ENCODE data around the gene EVA1C.
"Not testable (repeated sequence)": the region's sequence is repeated elsewhere in the genome, so short reads cannot be mapped to it uniquely, and the experiment has no call there.

EVA1C gene

DNA sequence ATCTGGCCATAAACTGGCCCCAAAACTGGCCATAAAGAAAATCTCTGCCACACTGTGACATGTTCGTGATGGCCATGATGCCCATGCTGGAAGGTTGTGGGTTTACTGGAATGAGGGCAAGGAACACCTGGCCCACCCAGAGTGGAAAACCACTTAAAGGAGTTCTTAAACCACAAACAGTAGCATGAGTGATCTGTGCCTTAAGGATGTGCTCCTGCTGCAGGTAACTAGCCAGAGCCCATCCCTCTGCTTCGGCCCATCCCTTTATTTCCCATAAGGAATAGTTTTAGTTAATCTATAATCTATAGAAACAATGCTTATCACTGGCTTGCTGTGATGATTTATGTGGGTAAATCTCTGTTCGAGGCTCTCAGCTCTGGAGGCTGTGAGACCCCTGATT lies 50.1 kb downstream of the EVA1C start:
- not testable (repeated sequence) for DNase-seq (ENCODE audit: low read depth in 2 of 2)

- no peak for DNase-seq (ENCODE audit: low read depth in 2 of 2)
Observed at GRCh38 chr21:32463367-32463766, 50.9 kb downstream of the EVA1C start.

GRCh38 chr21:32463889-32464300 lies 51.4 kb downstream of the EVA1C start:
- no peak for DNase-seq (ENCODE audit: low read depth in 2 of 2)

GRCh38 chr21:32467291-32467690 lies 54.8 kb downstream of the EVA1C start:
- no peak for DNase-seq (ENCODE audit: low read depth in 2 of 2)

DNA sequence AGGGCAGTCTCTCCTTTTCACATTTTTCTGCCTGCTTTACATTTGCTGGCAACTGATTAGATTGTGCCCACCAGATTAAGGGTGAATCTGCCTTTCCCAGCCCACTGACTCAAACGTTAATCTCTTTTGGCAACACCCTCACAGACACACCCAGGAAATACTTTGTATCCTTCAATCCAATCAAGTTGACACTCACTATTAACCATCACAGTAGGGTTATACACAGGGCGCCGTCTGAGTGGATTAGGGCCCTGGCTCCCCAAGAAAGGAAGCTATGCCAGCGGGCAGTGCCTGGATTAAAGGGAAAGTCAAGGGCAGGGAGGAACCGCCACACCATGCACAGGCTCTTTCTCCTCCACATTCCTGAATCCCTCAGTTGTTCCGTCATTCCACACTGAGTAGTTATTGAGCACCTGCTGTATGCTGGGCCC lies 56.2 kb downstream of the EVA1C start:
- no peak for DNase-seq (ENCODE audit: low read depth in 2 of 2)

- DNase-seq (ENCODE audit: low read depth in 2 of 2): no peak
Observed at GRCh38 chr21:32469628-32470027, 57.1 kb downstream of the EVA1C start.

- DNase-seq (ENCODE audit: low read depth in 2 of 2): no peak
Observed at GRCh38 chr21:32470206-32470605, 57.7 kb downstream of the EVA1C start.

DNA sequence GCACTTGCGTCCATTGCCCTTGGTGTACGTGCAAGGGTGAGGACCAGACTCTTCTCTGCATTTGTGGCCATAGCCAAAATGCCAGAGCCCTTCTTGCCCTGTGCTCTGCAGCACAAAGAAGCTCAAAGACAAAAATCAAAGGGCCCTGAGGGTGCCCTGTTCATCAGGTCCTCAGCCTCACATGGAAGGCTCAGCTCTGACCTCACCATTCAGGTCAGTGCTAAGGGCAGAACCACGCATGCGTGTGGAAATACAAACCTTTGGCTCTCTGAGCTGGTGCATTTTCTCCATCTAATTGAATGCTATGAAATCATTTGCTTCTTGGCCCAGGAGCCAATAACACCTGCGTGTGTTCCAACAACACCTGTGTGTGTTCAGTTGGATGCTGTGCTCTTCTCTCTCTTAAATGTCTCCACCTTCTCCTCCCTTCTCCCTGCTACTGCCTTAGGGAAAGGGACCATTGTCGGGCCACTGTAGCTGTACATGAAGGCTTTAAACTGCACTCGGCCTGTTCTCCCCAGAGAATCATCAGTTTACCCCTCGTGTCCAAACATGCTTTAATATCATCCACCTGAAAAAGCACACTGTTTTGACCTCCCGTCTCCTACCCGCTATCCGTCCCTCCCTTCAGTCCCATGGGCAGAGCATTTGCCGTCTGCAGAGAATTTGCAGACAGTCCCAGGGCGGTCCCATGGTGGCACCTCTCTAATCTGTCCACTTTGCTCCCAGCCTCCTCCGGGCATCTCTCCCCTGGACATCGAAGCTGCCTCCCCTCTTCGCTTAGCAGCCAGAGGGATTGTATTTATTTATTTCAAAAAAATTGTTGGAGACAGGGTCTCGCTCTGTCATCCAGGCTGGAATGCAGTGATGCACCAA lies 60.6 kb downstream of the EVA1C start:
- no peak for DNase-seq (ENCODE audit: low read depth in 2 of 2)

GRCh38 chr21:32474179-32475059 lies 61.9 kb downstream of the EVA1C start:
- DNase-seq (ENCODE audit: low read depth in 2 of 2): no peak

GRCh38 chr21:32475162-32475812 lies 62.8 kb downstream of the EVA1C start:
- DNase-seq (ENCODE audit: low read depth in 2 of 2): no peak

- DNase-seq (ENCODE audit: low read depth in 2 of 2): no peak
Observed at GRCh38 chr21:32476661-32477423, 64.3 kb downstream of the EVA1C start.

- DNase-seq (ENCODE audit: low read depth in 2 of 2): no peak
Observed at GRCh38 chr21:32477424-32477745, 64.9 kb downstream of the EVA1C start.

DNA sequence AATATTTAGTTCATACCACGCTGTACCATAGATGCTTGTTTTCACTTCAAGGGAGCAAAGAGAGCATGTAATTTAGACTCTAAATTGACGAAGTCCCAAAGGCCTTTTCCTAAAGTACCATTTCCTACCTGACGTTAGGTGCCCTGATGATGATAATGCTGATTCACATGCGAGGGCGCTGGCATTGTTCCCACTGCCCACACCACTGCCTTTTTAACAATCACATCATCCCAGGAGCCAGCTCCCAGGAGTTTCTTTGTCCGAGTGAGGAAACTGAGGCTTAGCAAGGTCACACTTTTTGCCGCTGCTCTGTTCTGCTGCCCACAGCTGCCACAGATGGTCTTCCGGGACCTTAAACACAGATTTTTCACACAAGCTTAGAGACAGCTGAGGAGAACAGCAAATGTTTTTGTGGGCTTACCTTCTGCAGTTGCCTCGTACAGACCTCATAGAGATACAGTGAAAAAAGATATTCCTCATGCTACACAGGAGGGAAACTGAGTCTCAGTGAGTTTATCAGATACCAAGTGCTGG lies 69.4 kb downstream of the EVA1C start:
- DNase-seq (ENCODE audit: low read depth in 2 of 2): no peak

GRCh38 chr21:32482565-32483292 lies 70.2 kb downstream of the EVA1C start:
- no peak for DNase-seq (ENCODE audit: low read depth in 2 of 2)

DNA sequence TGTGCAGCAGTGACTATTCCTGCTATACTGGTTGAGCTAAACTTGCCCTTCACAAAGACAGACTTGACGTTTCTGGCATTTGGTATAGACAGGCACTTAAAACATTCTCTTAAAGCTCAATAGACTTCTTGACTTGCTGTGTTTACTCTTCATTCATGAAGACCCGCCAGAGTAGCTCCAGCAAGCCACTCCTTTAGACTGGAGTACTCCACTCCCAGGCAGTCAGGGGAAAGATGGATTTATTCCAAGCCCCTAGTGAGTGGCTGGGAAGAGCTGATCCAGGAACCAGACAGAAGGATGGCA lies 70.7 kb downstream of the EVA1C start:
- no peak for DNase-seq (ENCODE audit: low read depth in 2 of 2)

- DNase-seq (ENCODE audit: low read depth in 2 of 2): no peak
Observed at GRCh38 chr21:32484706-32485380, 72.3 kb downstream of the EVA1C start.

DNA sequence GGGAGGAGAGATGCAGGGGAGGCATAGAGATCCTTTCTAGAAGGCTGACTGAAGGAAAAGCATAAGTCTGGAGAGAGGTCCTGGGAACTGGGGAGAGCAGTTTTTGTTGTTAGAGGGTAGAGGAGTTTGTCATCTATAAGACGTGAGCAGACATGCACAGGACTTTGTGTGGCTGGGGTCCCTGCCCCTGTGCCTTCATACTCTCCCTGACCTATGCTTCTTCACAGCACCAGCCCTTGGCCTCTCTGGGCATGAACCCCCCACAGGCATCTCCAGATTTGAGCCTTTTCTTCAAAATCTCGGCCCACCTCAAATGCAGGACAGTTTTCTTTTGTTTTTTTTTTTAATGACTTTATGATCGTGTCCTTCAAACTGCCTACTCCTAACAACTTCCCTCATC lies 79.9 kb downstream of the EVA1C start:
- no peak for DNase-seq (ENCODE audit: low read depth in 2 of 2)

DNA sequence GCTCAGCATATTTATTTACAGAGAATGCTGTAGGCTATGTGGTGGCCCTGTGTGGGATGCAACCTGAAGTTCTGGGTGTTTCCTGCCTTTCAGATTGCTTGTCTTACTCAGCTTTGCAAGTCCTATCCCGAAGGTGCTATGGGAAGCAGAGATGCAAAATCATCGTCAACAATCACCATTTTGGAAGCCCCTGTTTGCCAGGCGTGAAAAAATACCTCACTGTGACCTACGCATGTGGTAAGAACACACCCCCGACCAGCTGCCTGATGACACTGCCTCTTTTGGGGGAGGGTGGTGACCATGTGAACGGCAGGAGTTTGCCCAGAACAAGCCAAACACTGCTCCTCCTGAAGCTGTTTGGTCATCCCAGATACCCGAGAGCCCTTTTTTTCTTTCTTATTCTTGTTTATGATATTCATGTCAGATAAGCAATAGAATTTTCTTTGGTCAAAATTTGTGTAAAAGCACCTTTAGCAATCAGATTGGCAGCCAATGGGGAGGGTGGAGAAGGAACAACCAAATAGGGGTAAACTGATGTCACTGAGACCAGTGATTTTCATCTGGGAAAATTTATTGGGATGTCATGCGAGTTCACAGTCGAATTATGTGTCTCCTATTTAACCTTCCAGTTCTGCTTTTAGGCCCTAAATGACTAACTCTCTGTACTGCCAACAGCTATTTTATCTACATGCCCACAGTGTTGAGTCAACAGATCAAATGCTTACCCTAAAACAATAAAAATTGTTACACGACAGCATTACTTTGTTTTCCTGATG lies 82.6 kb downstream of the EVA1C start:
- no peak for DNase-seq (ENCODE audit: low read depth in 2 of 2)

DNA sequence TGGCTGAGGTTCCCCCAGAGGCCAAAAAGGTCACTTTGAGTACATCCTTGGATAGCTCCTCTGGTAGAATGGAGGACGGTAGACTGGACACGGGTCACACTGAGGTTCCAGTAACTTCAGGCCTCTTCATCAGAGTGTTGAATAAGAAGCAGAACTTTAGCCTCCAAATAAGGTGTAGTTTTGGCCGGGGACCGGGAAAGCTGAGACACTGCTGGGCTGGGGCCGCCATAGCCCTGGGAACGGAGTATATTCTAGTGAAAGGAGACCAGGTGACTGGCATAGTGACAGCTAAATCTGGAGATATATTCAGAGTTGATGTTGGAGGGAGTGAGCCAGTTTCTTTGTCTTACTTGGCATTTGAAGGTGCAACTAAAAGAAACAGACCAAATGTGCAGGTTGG lies 84.1 kb downstream of the EVA1C start:
- DNase-seq (ENCODE audit: low read depth in 2 of 2): no peak
